Raji (cell line): Measurements from ENCODE around the gene QARS1.

ENCODE experiments used
- POLR2A ChIP-seq: IDR thresholded peaks from 2 replicates; pipeline ENCODE4 v1.6.1; 2011; ENCODE audit warnings: low read depth, low read length, control low read depth; ENCODE audit not compliant: insufficient read depth

Gene QARS1

DNA sequence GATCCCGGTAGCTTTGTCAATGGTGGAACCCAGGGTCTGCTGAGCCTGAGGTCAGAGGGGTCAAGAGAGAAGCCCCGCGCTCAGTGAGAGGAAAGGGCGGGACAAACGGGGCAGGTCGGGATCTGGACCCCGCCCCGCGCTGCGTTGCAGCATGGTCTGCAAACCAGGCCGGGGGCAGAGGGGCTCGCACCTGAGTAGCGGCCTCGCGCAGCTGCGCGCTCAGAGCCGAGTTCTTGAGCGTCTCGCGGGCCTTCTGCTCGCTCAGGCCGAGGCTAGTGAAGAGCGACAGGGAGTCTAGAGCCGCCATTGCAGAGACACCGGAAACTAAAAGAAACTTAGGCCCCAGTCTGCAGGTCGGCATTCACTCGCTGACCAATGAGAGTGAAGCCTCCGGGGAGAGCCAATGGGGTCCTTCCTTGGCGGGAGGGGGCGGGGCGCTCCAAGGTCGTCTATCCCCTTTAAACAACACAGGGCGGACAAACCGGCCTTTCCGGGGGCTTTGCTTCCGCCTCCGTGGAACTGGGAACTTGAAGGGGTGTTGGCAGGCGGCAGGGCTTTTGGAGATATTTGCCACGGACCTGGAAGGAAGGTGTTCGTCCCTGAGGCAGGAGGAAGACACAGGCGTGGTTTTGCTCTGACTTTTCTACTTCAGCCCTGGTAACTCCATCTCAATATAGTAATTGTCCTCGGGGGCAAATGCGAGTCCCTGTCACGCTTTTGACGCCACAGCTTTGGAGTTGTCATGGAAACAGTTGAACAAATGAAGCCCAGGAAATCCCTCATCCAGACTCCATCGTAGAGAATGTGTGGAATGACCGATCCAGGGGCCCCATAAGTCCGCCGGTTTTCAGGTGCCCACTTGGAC lies at the start of gene QARS1:
QARS1 (minus strand) TSS at position 331 of the 865 bp plus-strand sequence; CDS start at position 307, 24 bp downstream.
- TF ChIP-seq POLR2A = peak; percentile 81

DNA sequence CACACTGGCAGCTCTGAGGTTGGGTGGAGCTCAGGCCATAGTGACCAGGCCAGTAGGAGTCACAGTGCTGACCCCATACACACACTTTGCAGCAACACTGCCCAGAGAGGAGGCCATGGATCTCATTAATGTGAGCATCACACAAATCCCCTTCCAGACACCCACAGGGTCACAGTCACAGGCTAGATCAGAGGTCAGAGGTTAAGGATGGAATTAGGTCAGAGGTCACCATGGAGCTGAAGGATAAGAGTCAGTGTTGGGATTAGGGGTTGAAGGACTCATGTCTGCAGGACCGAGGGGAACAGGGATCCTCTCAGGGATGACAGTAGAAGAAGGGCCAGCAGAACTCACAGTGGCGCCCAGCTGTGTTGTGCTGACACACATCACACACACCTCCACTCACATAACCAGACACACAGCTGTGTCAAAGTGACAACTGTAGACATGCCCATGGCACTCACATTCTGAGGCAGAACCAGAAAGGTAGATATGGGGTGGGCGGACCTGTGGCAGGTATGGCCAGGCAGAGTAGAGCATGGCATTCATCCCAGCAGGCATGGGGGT lies 48.9 kb upstream of the QARS1 start:
- TF ChIP-seq POLR2A = no peak

DNA sequence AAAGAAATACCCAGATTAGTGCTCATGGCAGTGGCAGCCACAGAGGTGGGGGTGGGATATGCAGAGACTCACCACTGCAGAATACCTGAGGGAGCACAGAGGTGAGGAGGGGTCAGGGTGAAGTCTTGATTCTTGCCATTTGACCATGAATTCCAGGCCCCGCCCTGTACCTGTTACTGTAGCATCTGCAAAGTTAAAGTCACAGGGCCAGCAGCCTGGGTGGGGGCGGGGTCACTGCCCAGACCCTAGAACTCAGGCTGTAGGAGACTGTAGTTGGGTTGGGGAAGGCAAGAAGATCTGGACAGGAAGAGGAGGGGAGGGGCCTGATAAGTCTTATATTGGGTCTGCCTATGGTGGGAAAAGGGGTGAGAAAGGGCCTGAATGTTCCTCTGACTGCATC lies 47.1 kb upstream of the QARS1 start:
- TF ChIP-seq POLR2A = no peak

DNA sequence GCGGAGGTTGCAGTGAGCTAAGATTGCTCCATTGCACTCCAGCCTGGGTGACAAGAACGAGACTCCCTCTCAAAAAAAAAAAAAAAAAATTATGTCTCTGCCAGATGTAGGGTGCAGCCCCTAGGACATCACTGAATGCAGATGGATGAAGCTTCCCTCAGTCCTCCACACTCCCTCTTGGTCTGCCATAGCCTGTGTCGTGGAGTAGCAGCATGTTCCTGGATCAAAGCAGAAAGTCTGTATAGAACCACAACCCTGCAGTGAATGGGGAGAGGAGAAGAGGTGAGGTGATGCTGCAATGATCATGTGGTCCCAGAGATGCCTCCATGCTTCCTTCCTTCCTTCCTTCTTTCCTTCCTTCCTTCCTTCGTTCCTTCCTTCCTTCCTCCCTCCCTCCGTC lies 43.6 kb upstream of the QARS1 start:
- no peak for TF ChIP-seq POLR2A

DNA sequence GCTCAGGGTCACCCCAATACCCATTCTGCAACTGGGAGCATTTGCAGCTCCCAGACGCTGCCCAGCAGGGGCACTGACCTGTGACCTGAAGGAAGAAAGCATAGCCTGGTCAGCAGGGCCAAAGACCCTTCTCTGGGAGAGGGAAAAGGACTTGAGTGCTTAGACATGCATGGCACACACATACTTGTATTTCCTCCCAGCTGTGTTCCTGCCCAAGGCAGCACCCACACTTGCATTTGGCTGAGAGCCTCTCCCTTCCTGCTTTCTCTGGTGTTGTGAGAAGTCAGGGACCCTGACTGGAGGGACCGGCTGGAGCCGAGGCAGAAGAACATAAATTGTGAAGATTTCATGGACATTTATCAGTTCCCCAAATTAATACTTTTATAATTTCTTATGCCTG lies 35.5 kb upstream of the QARS1 start:
- TF ChIP-seq POLR2A = no peak

DNA sequence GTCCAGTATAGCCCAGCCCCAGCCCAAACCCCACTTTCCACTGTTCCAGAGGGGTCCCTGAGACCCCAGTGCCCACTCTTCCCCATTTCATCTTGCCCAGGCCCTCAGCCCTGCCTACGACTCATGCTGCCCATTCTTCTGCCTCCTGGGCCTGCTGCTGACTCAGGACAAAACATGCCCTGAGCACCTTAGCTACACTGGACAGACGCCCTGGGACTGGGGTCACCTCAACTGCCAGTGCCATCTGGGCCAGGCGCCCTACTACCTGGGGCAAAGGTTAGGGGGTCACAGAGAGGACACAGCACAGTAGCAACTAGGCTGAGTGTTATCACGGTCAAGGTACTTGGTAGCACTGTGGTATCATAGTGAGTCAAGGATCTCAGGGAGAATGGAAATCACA lies 30.9 kb upstream of the QARS1 start:
- TF ChIP-seq POLR2A = no peak

DNA sequence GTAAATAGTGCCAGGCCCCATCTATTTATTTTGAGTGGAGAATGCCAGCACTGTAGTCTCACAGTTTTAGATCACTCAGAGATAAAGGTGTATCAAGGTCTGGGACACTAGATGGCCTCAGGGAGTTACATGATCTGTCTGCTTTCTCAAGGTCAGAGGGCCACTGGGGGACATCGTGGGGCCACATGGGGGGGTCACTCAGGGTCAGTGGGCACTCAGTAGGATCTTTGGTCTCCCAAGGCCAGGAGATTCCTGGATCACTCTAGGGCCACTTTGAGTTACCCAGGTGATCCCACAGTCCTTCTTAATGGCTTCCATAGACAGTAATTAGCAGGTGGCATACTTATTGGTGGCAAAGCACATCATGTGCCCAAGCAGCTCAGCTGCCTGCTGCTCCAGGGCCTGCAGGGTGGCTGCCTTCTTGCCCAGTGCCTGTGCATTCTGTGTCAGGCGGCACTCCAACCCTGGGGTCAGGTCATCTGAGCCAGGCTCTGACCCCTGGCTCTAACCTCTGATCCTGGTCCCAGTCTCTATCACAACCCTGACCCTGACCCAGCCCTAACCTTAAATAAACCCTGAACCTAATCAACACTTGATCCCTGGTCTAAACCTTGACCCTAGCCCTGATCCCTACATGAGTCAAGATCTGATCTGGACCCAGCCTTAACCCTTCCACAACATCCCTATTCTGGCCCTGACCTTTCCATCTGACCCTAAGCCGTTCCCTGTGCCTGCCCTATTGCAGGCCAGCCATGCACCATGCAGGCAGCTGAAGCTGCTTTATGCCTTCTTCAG lies 30.1 kb upstream of the QARS1 start:
- TF ChIP-seq POLR2A = no peak

DNA sequence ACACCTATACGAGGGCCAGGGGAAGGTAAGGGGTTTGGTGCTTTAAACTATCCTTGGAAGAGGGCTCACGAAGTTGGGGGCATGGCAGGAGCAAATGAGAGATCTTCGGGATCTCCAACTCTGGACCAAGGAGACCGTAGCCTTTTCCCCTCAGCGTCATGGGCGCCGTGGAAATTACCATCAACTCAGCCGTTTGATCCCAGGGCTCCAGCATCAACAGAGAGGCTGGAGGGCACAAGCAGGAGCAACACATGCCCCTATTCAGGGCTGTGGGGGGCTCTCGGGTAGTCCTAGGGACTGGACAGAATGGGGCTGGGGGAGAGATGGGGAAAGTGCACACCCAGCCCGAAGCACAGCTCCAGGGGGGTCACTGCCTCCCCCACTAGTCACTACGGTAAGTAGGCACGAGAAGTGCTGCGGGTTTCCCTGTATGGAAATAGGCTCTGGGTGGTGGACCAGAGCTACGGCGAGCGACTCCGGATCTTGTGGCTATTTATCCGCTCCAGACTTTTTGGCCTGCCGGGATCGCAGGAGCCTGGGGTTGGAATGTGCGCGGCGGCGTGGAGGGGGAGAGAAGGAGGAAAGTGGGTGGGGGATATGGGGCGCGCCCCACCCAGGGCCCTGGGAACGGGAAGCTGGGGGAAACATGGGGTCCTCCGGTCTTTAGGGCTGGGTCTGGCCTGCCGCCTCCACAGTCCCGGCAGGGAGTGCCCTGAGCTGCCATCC lies 28.8 kb upstream of the QARS1 start:
- TF ChIP-seq POLR2A = no peak

DNA sequence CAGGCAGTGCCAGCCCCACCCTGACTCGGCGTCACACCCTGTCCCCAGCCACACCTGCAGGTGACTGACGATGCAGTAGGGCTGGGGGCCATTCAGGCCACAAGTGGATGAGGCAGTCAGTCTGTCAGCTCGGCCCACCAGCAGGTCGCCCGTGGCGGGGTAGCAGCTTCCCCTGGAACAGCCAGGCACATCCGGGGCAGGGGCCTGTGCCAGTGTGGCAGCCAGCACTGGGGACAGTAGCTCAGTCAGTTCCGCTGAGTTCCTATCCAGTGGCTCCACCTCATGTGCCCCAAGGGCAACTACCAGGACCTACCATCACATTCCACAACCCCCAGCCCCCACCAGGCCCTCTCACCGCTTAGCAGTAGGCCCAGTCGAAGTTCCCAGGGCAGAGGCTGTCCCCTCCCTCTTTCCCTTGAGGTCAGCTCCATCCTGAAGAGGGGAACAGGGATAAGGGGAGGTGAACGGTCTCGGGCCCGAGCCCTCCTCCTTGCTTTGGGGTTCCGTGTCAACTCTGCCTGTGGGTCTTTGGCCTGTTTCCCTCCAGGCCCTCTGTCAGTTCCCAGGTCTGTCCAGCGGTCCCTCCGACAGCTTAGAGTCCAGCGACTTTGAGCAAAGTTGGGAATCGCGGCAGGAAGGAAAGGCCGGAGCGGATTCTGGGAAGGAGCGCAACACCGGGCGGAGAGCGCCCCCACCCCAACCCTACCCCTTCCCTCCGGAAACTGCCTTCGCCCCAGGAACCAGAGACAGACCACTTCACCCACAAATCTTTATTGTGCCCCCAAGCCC lies 28.1 kb upstream of the QARS1 start, which contains the start of gene LAMB2:
LAMB2 (minus strand) TSS at position 614 of the 789 bp plus-strand sequence; CDS start at position 431, 183 bp downstream.
- TF ChIP-seq POLR2A = no peak

DNA sequence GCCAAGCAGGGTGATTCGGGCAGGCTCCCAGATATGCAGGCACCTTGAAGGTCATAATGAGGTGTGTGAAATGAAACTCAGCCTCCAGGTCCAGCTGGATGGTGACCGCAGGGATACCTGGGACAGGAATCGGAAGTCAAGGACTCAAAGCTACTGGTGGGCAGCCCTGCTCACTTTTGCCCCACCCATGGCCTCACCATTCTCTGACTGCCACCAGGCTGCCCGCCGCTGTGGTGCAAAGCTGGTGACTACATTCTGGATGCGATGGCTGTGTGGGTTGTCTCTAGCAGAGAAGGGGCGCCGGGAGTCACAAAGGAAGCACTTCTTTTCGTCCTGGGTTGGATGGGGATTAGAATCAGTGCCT lies 27.5 kb upstream of the QARS1 start:
- no peak for TF ChIP-seq POLR2A

DNA sequence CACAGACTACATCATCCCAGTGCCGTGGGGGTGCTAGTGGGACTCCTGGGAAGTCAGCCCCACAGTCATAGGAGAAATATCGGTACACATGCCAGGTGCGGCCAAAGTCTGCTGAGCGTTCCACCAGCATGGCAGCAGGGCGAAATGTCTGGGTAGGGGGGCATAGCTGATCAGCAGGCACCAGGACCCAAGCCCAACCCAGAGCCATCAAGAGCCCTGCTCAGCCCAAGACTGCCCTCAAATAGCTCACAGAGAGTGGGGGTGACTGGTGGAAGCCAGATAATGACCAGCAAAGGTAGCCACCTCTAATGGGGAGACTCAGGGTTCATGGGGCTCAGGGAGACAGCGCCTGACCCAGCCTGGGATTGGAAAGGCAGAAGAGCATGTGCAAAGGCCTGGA lies 27.0 kb upstream of the QARS1 start:
- no peak for TF ChIP-seq POLR2A

DNA sequence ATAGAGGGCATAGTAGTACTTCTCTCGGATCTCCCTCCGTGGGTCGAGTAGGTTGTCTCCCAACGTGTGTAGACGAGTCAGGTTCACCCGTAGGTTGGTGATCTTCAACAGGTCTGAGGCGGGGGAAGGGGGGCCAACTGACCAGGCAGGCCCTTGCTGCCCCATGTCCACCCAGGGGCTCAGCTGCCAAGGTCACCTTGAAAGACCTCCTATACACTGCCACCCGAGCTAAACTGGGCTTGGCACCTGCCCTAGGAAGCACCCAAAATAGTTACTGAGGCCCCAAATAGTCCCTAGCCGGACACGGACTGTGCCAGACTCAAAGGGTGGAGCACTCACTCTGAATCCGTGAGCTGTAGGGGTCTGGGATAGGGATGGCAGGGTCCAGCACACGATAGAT lies 26.5 kb upstream of the QARS1 start:
- no peak for TF ChIP-seq POLR2A

DNA sequence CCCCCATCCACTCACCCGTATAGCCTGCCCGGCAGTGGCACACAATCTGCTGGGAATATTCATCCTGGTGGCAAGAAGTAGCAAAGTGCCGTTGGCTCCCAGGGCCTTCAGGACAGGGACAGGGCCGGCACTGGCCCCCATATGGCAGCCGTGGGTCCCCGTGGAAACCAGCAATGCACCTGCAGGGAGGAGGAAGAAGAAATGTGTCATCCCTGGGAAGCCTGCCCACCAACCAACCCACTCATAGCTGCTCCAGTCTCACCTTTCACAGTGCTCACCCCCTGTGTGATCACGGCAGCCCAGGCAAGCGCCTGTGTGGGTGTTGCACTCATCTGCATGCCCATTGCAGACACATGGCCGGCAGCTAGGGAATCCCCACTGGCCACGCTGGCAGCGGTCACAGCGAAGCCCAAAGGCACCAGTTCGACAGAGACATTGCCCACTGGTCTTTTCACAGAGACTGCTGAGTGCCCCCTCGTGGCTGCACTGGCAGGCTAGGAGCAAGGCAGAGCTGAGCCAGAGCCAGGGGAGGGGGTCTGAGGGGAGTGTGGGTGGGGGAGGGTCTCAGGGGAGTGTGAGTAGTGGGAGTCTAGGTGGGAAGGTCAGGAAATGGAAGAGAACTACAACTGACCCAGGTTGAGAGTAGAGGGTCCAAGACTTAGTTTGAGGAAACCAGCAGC lies 20.6 kb upstream of the QARS1 start:
- no peak for TF ChIP-seq POLR2A

DNA sequence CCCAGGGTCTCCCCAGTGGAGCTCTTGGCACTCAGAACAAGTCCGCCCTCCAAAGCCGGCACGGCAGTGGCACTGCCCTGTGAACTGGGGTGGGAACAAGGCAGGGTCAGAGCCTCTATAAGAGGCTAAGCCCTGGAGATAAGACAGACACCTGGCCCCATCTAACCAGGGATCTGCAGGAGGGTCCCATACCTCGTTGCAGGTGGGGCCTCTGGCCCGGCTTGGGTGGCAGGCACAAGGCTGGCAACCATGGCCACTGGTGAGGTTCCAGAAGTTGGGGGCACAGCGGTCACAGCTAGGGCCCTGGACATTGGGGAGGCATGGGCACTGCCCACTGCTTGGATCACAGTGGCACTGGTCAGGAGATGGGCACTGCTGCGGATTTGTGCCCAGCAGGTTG lies 19.6 kb upstream of the QARS1 start:
- TF ChIP-seq POLR2A = no peak
